T-helper 2 cell treated with Interferon-gamma antibody and Interleukin-4, amounts not matched to agents 5 μg/mL and 100 μg/mL, for 36 hours (primary cell): ENCODE measurements around the gene UNC13B.
"Not testable (repeated sequence)": the region's sequence is repeated elsewhere in the genome, so short reads cannot be mapped to it uniquely, and the experiment has no call there.

Experiments used
- DNase-seq: peaks from one replicate; pipeline ENCODE4 v3.0.0; 2021; ENCODE audit warnings: low spot score
- H3K27ac Mint-ChIP-seq: one replicate; pipeline ENCODE4 v1.8.0; 2021; ENCODE audit warnings: mild to moderate bottlenecking, mixed read lengths
- H3K27me3 Mint-ChIP-seq: one replicate; pipeline ENCODE4 v1.8.0; 2021; ENCODE audit warnings: low read depth, mixed read lengths
- H3K36me3 Mint-ChIP-seq: one replicate; pipeline ENCODE4 v1.8.0; 2021; ENCODE audit warnings: low read depth, mixed read lengths
- H3K4me1 Mint-ChIP-seq: one replicate; pipeline ENCODE4 v1.8.0; 2021; ENCODE audit warnings: low read depth, mixed read lengths
- H3K4me3 Mint-ChIP-seq: one replicate; pipeline ENCODE4 v1.8.0; 2022; ENCODE audit warnings: mild to moderate bottlenecking, moderate library complexity, mixed read lengths
- H3K9me3 Mint-ChIP-seq: one replicate; pipeline ENCODE4 v1.8.0; 2021; ENCODE audit warnings: mixed read lengths

Gene UNC13B

GRCh38 chr9:35225677-35226076 is 63.9 kb downstream of the UNC13B start:
- H3K36me3 Mint-ChIP-seq, result no peaks in the 10 kb centered on the region
- no peak for DNase-seq

GRCh38 chr9:35226651-35227050 is 64.8 kb downstream of the UNC13B start:
- Mint-ChIP-seq H3K36me3 (no peaks in the 10 kb centered on the region), H3K4me1 (no peaks in the 10 kb centered on the region), H3K27me3 (no peaks in the 10 kb centered on the region), H3K27ac (no peak overlapping the region), H3K4me3 (no peak overlapping the region), H3K9me3 (no peaks in the 10 kb centered on the region)
- no peak for DNase-seq

More at GRCh38 chr9:35225677-35226076, 63.9 kb downstream of the UNC13B start:
- no peaks in the 10 kb centered on the region for H3K9me3 Mint-ChIP-seq
- H3K27me3 Mint-ChIP-seq, result no peaks in the 10 kb centered on the region
- H3K4me3 Mint-ChIP-seq, result no peak overlapping the region
- no peaks in the 10 kb centered on the region for H3K4me1 Mint-ChIP-seq
- H3K27ac Mint-ChIP-seq, result no peak overlapping the region

GRCh38 chr9:35227284-35227683 is 65.5 kb downstream of the UNC13B start:
- DNase-seq, result no peak
- Mint-ChIP-seq H3K4me3 (no peak overlapping the region), H3K4me1 (no peaks in the 10 kb centered on the region), H3K9me3 (no peaks in the 10 kb centered on the region), H3K36me3 (no peaks in the 10 kb centered on the region), H3K27me3 (no peaks in the 10 kb centered on the region), H3K27ac (no peak overlapping the region)

GRCh38 chr9:35229066-35229778 is 67.4 kb downstream of the UNC13B start:
- DNase-seq, result no peak
- Mint-ChIP-seq H3K4me1 (no peaks in the 10 kb centered on the region), H3K27me3 (peaks cover 3% of the 10 kb centered on the region), H3K4me3 (no peak overlapping the region), H3K27ac (no peak overlapping the region), H3K9me3 (no peaks in the 10 kb centered on the region), H3K36me3 (no peaks in the 10 kb centered on the region)

GRCh38 chr9:35229779-35230143 is 68.0 kb downstream of the UNC13B start:
- Mint-ChIP-seq H3K4me3 (no peak overlapping the region), H3K36me3 (no peaks in the 10 kb centered on the region), H3K27me3 (peaks cover 3% of the 10 kb centered on the region), H3K9me3 (no peaks in the 10 kb centered on the region), H3K4me1 (no peaks in the 10 kb centered on the region), H3K27ac (no peak overlapping the region)
- DNase-seq, result no peak

GRCh38 chr9:35232867-35233544 is 71.2 kb downstream of the UNC13B start:
- no peak overlapping the region for H3K4me3 Mint-ChIP-seq

GRCh38 chr9:35236692-35237091 is 74.9 kb downstream of the UNC13B start:
- Mint-ChIP-seq H3K9me3 (no peaks in the 10 kb centered on the region), H3K27ac (no peak overlapping the region), H3K4me1 (no peaks in the 10 kb centered on the region), H3K36me3 (no peaks in the 10 kb centered on the region), H3K27me3 (peaks cover 7% of the 10 kb centered on the region), H3K4me3 (no peak overlapping the region)
- no peak for DNase-seq

More at GRCh38 chr9:35232867-35233544, 71.2 kb downstream of the UNC13B start:
- H3K27me3 Mint-ChIP-seq, result peaks cover 7% of the 10 kb centered on the region
- no peaks in the 10 kb centered on the region for H3K4me1 Mint-ChIP-seq
- no peak for DNase-seq
- no peaks in the 10 kb centered on the region for H3K9me3 Mint-ChIP-seq
- H3K36me3 Mint-ChIP-seq, result no peaks in the 10 kb centered on the region
- H3K27ac Mint-ChIP-seq, result no peak overlapping the region

GRCh38 chr9:35237311-35237710 is 75.5 kb downstream of the UNC13B start:
- Mint-ChIP-seq H3K27me3 (peaks cover 7% of the 10 kb centered on the region), H3K9me3 (no peaks in the 10 kb centered on the region), H3K4me3 (no peak overlapping the region), H3K36me3 (no peaks in the 10 kb centered on the region), H3K4me1 (no peaks in the 10 kb centered on the region), H3K27ac (no peak overlapping the region)
- DNase-seq, result no peak

GRCh38 chr9:35245945-35246344 is 84.1 kb downstream of the UNC13B start:
- H3K4me3 Mint-ChIP-seq, H3K27me3 Mint-ChIP-seq, H3K27ac Mint-ChIP-seq, H3K9me3 Mint-ChIP-seq, H3K36me3 Mint-ChIP-seq, DNase-seq, H3K4me1 Mint-ChIP-seq: not testable (repeated sequence)

- DNase-seq, result no peak
- Mint-ChIP-seq H3K36me3 (no peaks in the 10 kb centered on the region), H3K9me3 (no peaks in the 10 kb centered on the region), H3K27me3 (no peaks in the 10 kb centered on the region), H3K4me3 (no peak overlapping the region), H3K4me1 (no peaks in the 10 kb centered on the region), H3K27ac (no peak overlapping the region)
Observed at GRCh38 chr9:35253075-35253474, 91.3 kb downstream of the UNC13B start.

- Mint-ChIP-seq H3K27ac (no peak overlapping the region), H3K9me3 (no peaks in the 10 kb centered on the region), H3K4me1 (no peaks in the 10 kb centered on the region), H3K27me3 (no peaks in the 10 kb centered on the region), H3K36me3 (no peaks in the 10 kb centered on the region), H3K4me3 (no peak overlapping the region)
- DNase-seq, result no peak
Observed at GRCh38 chr9:35254237-35254636, 92.4 kb downstream of the UNC13B start.

- no peaks in the 10 kb centered on the region for H3K4me1 Mint-ChIP-seq
- no peak overlapping the region for H3K27ac Mint-ChIP-seq
- no peaks in the 10 kb centered on the region for H3K36me3 Mint-ChIP-seq
- H3K9me3 Mint-ChIP-seq, result no peaks in the 10 kb centered on the region
- no peaks in the 10 kb centered on the region for H3K27me3 Mint-ChIP-seq
- no peak for DNase-seq
- H3K4me3 Mint-ChIP-seq, result no peak overlapping the region
Observed at GRCh38 chr9:35254984-35255857, 93.4 kb downstream of the UNC13B start.

- no peak for DNase-seq
- no peak overlapping the region for H3K4me3 Mint-ChIP-seq
Observed at GRCh38 chr9:35257986-35258659, 96.3 kb downstream of the UNC13B start.

More at GRCh38 chr9:35257986-35258659, 96.3 kb downstream of the UNC13B start:
- H3K27me3 Mint-ChIP-seq, result peaks cover 4% of the 10 kb centered on the region
- no peak overlapping the region for H3K27ac Mint-ChIP-seq
- no peaks in the 10 kb centered on the region for H3K9me3 Mint-ChIP-seq
- H3K4me1 Mint-ChIP-seq, result no peaks in the 10 kb centered on the region
- H3K36me3 Mint-ChIP-seq, result no peaks in the 10 kb centered on the region
